GM19023 (cell line): ENCODE data around the gene MXD1.

ENCODE experiments used
- ATAC-seq: cut with Tn5 transposase; IDR thresholded peaks from one replicate; pipeline ENCODE4 v1.9.1; 2021; ENCODE audit warnings: mild to moderate bottlenecking, moderate library complexity; ENCODE audit not compliant: unreplicated experiment

Gene MXD1

DNA sequence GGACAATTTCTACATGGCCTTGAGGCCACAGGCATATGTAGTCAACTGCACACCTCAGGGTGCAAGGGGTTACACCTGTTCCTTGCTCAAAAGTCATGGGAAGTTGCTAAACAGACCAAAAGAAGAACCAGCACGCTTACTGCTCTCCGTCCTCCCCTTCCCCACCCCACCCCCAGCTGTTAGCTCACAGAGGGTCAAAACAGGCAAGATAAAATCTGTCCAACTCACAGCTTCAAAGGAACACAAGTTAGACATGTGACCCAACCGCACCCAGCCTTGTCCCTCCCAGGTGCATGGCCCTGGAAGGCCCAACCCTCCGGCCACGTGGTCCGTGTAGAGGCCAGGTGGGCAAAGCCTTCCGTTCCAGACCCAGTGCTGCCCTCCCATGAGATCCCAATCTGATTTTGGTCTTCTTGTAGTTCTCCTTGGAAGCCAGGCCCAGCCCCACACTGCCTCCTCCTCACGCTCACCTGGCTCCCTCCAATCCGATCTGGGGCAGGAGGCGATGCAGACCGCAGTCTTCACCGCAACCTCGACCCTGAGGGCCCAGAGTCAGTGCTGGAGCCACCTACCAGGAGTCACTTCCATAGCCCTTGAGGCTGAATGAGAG lies 61.0 kb downstream of the MXD1 start:
- no peak for ATAC-seq

DNA sequence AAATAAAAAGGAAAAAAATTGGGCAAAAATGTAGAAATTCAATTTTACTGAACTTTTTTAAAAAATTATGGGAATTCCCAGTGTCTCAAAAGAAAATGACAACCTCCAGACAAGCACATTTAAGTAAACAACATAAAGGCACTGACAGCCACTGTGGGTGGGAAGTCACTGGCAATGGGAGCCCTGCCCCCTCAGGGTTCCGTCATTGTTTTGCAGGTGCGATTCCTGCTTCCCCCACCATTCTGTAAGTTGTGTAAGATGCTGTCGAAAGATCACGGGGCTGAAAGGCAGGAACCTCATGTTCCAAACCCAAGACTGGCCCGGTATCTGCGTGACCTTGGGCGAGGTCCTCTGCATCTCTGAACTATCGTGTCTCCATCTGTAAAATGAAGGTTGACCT lies 62.3 kb downstream of the MXD1 start:
- ATAC-seq: no peak

DNA sequence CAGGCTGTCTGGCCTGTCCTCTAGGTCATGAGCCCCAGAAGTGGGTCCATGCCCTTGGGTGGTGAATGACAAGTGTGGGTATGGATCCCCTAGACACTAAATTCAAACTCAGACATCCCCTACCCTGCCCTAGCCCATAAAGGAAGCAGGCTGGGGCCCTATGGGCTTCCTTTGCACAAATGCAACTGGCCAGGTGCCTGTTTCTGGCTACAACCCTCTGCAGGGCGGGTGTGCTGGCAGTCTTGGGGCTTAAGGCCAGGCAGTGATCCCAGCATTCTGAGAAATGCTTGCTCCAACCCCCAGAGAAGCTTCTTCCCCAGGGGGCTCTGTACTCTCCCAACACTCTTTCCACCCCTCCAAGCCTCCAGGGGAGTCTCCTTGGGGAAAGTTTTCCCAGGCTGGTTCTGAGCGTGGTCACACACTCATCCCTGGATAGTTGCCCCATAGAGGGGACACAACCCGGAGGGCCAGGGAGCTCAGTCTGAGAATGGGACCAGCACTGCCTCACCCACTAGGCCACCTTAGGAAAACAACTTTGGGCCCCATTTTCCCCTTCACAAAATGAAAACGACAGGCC lies 63.1 kb downstream of the MXD1 start:
- no peak for ATAC-seq

DNA sequence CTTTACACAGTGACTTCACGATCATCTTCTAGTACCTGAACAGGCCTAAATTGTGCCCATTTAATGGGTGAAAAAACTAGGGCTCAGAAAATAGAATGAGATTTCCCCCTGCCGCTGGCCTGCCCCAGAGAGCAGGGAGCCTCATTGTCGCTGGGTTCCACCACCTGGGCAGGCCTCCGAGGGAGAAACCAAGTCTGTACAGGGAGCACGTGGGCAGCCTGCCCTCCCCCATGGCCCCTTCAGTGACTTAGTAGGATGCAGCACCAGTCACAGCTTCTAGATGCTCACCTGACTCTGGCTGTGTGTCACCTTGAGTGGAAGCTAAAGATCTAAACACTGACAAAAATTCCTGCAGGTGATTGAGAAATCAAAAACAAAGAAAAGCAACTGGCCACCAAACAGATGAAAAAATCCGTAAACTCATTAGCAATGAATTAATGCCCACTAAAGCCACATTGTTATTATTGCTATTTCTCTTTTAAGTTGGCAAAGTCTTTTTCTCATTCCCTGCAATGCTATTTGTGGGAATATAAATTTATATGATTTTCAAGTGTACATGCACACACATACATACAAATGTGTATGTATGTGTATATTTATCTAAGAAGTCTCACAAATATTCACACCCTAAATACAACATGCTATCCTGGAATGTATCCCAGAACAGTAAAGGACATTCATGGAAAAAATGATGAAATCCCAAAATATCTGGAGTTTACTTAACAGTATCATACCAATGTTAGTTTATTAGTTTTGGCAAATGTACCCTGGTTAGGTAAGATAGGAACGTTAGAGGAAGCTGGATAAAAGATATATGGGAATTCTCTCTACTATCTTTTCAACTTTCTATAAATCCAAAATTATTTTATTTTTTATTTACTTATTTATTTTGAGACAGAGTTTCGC lies 65.2 kb downstream of the MXD1 start:
- ATAC-seq: no peak

DNA sequence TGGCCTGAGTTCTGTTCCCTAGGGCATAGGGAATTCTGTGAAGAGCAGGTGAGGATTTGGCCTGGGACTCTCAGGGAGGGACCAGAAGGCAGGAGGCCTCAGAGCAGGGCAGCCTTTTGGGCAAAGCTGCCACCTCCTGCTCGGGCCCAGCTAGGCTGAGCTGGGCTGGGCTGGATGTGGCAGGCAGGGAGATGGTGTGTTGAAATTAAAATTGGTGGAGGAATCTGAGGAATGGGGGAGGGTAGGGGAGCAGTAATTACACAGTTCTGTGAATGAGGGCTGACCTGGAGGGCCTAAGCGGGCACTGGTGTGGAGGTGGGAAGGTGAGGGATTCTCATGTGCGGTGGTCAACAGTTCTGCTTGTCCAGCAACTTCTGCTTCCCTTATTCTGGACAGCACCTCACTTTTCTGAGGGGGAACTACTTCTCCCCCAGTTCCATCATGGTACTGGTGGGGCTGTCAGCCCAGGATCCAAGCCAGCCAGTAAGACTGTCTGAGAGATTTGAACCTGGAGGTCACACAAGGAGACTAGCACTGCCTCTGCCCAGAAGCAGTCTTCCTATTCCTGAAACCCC lies 68.6 kb downstream of the MXD1 start:
- no peak for ATAC-seq

DNA sequence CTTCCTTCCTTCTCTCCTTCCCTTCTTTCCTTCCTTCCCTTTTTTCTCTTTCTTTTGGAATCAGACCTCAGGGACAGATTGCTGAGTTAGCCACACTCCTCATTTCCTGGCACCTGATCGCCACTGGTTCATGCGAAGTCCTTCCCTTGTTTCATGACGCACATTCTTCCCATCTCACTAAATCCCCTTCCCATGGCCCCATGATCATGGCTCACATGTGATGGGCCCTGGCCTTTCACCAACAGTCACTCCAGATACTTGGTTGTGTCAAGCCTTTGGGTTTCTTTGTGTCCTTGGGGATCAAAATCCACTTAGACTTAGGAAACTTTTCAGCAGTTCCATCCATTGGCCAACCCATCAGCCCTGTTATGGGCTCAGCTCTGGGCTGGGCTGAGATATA lies 70.3 kb downstream of the MXD1 start:
- ATAC-seq: no peak

DNA sequence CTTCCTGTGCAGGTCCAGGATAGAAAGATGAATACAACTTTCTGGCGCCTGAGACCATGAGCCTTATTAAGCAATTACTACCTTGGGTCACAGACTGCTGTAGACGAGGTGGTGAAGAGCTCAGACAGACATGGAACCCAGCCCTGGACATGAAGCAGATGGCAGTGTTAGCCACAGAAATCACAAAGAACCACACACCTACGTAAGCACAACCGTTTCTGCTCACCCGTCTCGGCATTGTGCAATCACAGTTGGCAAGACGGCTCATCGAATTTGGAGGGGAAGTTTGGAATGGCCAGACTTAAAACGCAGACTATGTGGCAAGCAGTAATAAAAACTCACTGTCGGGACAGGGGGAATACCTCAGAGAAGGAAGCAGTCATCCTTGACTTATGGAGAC lies 70.8 kb downstream of the MXD1 start:
- no peak for ATAC-seq

DNA sequence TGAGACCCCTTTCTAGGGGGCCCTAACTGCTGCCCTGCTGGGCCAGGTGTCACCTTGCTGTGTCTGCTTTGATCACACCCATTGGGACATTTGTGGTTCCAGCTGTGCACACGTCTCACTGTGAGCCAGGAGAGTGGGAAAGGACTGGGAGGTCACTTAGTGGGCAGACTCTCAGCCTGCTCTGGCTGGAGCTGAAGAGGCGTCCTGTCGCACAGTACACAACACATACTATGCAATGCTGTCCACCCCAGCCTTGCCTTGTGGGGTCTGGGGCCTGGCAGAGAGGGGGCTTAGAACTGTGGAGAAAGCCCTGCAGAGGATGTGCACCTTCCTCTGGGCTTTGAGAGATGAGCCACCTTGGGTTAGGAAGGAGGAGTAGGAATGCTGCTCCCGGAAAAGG lies 71.8 kb downstream of the MXD1 start:
- ATAC-seq: no peak

DNA sequence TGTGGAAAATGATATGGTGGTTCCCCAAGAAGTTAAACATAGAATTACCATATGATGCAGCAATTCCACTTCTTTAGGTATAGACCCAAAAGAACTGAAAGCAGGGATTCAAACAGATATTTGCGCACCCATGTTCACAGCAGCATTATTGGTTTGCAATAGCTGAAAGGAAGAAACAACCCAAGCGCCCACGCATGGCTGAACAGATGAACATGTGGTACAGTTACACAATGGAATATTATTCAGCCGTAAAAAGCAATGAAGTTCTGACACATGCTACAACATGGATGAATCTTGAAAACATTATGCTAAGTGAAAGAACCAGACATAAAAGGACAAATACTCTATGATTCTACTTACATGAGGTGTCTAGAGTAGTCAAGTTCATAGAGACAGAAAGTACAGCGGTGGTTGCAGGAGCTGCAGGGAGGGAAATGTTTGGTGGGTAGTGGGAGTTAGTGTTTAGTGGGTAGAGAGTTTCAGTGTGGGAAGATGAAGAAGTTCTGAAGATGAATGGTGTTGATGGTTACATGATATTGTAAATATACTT lies 73.3 kb downstream of the MXD1 start:
- ATAC-seq: no peak

DNA sequence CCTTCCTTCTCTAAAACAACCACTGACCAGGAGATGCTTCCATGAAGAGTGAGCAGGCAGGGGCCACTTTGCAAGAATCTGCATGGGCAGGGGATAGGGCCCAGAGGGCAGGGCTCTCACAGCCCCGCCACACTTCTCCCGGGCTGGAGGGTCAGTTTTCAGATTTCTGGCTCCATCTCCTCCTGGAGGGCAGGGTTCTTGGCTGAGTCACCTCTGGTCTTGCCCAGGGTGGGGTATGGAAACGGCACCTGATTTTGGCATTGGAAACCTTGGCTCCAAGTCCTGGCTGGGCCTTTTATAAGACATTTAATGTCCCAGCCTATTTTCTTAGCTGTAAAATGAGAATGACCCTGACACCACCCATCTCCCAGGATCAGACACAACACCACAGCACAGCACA lies 74.1 kb downstream of the MXD1 start:
- no peak for ATAC-seq

DNA sequence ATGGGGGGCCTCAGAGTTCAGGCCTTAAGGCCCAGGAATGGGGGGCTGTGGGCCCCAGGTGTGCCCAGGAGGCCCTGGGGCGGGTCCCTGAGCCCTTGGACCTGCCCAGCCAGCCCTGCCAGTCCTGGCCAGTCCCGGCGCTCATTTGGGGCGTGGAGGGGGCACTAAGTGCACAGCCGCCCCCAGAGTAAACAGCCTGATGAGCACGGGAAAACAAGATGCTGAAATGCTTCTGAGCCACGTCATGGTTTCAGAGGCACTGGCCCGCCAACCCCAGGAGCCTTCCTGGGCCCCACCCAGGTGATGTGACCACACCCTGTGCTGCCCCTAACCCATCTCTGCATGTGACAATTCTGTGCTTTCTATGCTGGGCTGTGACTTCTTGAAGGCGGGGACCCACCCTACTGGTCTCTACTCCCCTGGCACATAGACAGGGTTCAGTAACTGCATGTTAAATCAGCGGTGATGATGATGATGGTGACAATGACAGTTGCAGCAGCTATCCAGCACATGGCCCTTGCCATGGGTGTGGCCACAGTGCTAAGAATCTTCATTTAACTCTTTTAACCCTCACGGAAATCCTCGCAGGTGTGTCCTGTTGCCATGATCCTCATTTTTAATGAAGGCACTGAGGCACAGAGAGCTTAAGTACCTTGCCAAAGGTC lies 74.7 kb downstream of the MXD1 start:
- no peak for ATAC-seq
